HG02610 (cell line): ENCODE data around the gene FAT2.

ENCODE experiments used
- ATAC-seq: cut with Tn5 transposase; IDR thresholded peaks from one replicate; pipeline ENCODE4 v1.9.1; 2021; ENCODE audit warnings: mild to moderate bottlenecking, moderate library complexity; ENCODE audit not compliant: unreplicated experiment

The FAT2 gene, protein sequence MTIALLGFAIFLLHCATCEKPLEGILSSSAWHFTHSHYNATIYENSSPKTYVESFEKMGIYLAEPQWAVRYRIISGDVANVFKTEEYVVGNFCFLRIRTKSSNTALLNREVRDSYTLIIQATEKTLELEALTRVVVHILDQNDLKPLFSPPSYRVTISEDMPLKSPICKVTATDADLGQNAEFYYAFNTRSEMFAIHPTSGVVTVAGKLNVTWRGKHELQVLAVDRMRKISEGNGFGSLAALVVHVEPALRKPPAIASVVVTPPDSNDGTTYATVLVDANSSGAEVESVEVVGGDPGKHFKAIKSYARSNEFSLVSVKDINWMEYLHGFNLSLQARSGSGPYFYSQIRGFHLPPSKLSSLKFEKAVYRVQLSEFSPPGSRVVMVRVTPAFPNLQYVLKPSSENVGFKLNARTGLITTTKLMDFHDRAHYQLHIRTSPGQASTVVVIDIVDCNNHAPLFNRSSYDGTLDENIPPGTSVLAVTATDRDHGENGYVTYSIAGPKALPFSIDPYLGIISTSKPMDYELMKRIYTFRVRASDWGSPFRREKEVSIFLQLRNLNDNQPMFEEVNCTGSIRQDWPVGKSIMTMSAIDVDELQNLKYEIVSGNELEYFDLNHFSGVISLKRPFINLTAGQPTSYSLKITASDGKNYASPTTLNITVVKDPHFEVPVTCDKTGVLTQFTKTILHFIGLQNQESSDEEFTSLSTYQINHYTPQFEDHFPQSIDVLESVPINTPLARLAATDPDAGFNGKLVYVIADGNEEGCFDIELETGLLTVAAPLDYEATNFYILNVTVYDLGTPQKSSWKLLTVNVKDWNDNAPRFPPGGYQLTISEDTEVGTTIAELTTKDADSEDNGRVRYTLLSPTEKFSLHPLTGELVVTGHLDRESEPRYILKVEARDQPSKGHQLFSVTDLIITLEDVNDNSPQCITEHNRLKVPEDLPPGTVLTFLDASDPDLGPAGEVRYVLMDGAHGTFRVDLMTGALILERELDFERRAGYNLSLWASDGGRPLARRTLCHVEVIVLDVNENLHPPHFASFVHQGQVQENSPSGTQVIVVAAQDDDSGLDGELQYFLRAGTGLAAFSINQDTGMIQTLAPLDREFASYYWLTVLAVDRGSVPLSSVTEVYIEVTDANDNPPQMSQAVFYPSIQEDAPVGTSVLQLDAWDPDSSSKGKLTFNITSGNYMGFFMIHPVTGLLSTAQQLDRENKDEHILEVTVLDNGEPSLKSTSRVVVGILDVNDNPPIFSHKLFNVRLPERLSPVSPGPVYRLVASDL (N-terminal part only)

DNA sequence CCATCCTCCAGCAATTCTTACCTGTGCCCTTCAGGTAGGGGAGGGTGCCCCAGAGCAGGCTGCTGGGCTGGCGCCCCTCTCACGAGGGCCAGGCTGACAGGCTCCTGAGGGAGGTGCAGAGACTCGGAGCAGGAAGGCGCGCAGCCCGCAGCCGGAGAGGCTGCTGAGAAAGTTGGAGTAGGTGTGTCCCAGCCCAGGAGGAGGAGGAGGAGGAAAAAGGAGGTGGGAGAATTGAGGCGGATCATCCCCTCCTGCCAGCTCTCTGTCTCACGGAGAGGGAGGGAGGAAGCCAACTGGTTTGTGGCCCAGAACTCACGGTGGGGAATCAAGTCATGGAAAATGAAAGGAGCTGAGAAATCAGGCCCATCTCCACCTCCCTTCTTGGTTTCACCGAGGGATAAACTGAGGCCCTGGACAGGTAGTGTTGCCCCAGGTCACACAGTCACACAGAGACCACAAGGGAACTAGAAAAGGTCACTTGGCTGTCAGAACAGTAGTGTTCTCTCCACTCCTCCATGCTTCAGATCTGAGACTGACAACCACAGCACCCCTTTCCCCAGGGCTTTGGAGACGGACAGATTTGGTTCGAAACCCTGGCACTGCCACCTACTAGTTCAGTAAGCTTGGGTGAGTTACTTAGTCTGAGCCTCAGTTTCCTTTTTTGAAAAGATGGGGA, at the start of gene FAT2:
Gene FAT2 (minus strand): TSS at position 188 of the 676 bp plus-strand sequence. CDS start 22,400 bp downstream, outside the sequence.
- ATAC-seq: no peak

DNA sequence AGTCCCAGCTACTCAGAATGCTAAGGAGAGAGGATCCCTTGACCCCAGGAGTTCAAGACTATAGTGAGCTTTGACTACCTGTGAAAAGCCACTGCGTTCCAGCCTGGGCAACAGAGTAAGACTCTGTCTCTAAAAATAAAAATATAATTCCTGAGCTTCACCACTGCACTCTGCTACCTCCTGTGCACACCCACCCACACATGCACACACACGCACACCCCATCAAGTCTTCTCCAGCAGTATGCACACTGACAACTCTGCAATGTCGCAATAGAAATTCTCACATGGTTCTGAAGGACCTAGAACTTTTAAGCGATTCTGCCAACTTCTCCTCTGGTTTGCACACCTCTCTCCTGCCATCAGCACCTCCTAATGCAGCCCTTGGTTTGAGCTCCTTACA, 47.5 kb upstream of the FAT2 start:
- no peak for ATAC-seq

DNA sequence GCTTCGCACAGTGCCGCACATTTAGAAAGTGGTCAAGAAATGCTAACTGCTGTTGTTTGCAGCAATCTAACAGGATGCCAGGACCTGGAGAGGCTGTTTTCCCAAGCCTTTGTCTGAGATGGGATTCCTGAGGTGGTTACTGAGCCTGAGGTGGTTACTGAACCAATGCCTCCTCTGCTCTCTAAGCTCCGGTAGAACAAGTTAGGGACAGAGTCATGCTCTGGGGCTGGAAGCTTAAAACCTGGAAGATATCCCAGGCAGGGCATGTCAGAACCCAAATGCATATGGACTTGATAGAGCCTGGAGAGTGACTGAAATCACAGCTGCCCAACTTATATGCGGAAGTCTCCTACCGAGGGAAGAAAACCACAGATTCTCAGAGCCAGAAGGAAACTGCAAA, 46.5 kb upstream of the FAT2 start:
- no peak for ATAC-seq

DNA sequence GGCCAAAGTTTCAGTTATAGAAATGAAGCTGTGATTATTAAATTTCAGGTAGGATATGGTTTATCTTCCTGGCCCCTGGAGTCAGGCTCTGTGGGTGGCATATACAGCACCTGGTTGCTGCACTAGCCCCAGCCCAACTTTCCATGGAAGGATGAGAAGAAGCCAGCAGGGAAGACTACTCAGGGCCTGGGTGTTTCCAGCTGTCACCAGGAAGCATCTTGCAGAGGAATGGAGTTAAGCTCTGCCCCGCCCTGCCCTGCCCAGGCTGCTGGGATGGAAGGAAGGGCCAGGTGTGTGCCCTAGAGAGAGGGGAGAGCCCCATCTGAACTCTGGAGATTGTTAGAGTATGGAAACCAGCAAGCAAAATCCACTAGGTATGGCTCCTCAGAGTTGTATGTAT, 42.8 kb upstream of the FAT2 start:
- ATAC-seq: no peak

DNA sequence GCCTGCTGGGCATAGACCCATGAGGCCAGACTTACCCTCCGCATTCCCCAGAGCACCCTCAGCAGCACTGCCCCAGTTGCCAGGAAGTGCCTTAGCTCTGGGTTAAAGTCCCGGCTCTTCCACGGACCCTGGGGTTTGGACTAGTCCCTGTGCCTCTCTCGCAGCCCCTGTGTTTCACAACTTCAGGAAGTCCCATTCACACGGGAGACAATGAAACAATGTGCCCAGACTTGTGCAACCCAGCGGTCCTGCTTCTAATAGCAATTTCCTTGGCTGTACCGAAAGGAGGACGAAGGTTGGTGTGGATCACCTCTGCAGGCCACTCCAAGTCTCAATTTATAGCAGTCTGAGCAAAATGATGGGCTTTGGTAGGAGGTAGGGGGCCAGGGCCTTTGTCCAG, 41.8 kb upstream of the FAT2 start:
- ATAC-seq: no peak

DNA sequence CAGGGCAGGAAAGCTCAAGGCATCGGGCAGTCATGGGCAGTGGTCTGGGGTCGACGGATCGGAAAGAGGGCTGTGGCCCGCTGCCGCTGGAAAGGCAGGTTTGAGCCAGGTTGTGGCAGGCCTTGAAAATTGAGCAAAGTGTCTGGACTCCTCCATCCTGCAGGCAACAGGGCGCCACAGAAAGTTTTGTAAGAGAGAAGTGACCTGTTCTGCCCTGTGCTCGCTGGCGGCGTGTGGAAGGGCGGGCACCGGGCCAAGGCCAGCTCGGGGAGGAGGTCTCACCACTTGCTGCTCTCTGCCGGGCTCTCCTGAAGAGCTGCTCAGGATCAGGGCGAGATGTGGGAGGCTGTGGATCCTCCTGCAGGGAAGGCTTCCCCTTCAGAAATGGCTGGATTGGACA, 41.4 kb upstream of the FAT2 start:
- ATAC-seq: no peak

DNA sequence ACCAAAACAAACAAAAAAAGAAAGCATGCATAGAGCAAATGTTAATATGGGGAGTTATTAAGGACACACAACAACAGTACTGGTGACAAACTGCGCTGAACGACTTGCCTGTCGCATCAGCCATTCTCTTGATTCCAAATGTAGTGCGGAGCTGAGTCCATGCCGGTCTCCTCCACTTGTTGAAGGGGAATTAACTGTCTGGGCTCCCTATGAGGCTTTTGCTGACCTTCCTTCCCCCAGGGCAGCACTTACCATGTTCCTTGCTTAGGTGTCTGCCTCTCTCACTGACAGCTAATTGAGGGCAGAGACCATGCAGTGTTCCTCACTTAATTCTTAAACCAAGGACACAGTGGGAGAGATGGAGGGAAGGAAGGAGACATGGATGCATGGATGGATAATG, 40.8 kb upstream of the FAT2 start:
- ATAC-seq: no peak

DNA sequence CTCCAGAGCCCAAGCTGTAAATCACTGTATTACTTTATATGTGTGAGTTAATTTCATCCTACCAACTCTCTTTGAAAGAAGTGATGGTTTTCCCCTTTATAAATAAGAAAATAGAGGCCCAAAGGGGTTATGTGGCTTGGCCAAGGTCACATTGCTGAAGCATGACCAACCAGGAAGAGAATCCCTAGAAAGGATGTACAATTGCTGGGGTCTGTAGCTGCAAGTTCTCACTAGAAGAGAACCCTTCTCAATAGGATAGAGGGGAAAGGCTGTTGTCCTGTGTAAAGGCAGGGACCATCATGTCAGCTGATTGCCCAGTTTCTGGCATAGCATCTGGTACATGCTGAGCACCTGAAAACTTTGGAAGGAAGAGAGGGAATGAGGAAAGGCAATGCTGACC, 39.0 kb upstream of the FAT2 start:
- no peak for ATAC-seq

DNA sequence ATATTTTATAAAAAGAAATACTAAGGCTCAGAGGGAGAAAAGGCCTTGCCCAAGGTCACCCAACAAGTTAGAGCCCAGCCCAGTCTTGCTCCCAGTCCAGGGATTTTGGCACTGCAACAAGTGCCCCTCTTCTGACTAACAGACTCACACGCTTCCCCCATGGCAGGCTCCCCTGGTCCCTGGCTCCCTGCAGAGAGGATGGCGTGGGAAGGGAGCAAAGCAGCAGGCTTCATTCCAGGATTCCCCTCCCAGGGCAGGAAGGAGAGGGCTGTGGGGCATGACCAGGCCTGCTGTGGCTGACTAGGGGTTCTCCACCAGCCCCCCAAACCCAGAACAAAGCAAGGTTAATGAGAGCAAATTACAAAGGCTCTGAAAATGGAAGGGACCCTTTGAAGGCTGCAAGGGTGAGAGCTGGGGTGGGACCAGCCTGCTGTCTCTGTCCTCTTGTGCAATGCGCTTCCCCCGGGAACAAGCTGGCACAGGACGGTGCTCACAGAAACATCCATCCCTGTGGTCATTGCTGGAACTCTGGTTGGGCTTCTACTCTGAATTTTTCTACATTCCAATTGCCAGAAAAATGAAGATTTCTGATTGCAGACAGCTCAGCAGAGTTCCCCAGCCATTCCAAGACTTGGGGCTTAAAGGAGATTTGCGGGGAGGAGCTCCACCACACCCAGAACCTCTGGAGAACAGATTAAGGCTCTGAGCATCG, 37.1 kb upstream of the FAT2 start:
- ATAC-seq: no peak

DNA sequence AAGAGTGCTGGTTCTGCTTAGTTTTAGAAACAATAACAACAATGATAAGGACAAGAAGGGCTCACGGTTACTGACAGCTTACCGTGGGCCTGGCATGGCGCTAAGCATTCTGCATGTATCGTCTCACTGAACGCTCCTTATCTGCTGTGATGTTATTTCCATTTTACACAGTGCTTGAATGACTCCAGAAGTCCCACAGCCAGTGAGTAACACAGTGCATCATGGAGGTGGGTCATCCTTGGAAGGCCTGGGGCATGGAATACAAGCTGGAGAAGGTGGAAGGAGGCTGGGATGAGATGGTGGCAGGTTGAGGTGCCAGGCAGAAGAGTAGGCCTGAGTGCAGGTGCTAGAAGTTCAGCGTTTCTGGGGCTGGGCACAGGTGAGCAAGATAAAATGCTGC, 36.5 kb upstream of the FAT2 start:
- ATAC-seq: no peak

DNA sequence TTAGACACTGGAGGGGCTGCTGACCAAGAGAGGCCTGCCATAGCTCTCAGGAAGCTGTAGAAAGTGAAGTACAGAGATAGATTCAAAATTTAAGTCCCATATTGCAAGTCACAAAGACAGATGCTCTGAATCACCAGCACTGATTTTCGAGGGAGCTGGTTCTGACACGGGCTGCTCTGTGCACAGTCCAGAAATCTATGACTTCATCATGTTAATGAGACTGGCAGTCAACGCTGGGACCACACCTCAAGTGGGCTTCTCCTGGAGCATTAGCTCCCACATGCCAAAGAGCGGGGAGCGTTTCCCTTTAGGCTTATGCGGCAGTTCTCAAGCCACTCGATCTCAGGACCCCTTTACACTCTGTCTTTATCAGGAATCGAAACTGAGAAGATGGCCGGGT, 34.2 kb upstream of the FAT2 start:
- ATAC-seq: no peak

DNA sequence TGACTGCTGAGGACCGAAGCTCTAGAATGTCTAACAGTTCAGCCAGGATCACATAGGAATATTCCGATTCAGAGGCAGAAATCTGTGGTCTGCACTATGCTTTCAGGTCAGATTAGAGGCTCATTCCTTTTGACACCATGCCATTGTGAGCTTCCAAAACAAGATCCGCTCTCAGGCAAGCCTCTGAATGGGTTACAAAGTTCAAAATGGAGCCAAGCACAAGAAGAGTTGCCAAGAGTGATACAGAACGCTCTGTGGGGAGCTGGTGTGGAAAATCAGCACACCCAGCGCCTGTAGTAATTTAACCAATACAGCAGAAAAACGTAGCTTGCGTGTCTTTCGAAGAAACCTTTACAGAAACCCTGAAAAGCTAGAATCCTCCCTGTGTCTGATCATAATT, 33.3 kb upstream of the FAT2 start:
- no peak for ATAC-seq

DNA sequence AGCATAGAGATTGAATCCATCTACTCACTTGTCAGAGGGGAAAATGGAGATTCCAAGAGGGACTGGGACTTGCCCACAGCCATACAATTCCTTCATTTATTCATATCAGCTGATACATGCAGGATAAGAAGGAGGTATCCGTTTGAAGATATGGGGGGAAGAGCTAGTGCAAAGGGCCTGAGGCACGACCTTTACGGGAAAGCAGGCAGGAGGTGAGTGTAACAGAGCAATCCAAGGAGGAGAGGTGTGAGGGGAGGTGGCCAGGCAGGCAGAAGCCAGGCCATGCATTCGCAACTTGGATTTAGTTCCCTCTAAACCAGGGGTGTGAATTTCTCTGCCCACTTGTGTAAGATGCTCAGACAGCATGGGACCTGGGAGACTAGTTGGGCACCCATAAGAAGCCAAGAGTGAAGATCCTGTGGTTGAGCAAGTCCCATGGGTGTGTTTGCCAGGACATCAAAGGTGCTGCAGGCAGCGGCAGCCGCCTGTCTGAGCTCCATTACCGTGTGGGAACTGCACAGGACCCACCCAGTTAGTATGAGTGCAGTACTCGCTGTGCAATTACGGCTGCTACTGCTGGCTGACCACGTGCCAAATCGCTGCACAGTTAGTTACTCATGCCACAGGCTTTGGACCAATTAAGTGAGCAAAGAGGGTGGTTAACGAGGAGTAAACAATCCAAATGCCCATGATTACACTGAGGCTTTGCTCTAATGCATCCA, 31.4 kb upstream of the FAT2 start:
- ATAC-seq: no peak

DNA sequence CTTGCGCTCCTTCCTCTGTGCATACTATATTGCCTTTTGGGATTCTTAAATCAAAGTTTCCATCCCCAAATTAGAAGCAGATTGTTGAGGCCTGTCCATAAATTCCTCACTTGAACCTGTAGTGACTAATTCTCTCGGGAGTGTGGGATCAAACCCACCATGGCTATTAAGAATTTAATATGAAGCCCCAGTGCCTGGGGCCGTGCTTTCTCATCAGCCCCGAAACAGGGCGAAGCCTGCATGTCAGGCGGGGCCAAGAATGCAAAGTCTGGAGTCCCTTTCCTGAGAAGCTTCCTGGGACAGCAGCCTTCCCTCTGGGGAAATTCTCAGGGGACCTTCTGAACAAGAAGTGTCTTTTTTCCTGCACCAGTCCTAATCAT, 29.3 kb upstream of the FAT2 start:
- ATAC-seq: no peak

DNA sequence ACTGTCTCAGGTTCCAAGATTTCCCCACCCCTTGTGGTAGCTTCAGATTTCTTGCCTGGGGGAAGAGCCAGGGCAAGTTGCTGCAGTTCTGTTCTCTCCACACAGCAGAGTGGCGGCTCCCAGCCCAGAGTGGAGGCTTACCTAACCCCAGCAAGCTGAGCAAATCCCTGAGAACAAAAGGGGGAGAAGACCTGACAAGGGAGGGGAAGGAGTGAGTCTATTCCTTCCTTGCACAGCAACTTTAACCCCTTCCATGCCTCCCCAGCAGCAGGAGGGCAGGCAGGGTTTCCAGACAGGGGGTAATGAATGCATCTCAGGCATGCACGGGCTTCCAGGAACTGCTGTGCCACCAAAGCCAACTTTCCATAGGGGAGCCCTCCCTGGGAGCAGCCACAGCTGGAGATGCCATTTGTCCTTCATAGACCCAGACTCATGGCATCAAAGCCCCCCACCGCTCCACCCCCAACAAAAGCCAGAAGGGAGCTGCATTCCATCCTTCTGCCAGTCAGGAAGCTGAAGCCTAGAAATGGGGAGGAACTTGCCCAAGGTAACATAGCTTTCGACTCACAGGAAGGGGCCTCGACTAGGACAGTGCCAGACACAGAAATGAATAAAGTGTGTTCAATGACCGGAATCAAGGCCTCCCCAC, 28.8 kb upstream of the FAT2 start:
- no peak for ATAC-seq

DNA sequence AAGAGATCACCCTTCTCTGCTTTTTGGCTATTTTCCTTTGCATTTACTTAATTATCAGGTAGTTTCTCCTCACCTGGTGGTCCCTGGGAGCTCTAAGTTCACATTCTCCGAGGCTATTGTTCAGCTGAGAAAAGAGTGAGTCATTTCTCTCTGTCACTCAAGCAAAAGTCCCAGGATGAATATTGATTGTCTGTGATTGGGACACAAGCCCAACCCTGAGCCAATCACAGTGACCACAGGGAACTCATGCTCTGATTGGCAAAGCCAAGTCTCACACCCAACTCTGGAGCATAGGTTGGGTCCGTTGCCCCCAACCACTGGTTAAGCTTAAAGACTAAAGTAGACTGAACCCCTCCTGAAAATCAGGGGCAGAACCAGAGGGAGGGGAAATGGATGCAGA, 27.8 kb upstream of the FAT2 start:
- peak; percentile 37 for ATAC-seq

DNA sequence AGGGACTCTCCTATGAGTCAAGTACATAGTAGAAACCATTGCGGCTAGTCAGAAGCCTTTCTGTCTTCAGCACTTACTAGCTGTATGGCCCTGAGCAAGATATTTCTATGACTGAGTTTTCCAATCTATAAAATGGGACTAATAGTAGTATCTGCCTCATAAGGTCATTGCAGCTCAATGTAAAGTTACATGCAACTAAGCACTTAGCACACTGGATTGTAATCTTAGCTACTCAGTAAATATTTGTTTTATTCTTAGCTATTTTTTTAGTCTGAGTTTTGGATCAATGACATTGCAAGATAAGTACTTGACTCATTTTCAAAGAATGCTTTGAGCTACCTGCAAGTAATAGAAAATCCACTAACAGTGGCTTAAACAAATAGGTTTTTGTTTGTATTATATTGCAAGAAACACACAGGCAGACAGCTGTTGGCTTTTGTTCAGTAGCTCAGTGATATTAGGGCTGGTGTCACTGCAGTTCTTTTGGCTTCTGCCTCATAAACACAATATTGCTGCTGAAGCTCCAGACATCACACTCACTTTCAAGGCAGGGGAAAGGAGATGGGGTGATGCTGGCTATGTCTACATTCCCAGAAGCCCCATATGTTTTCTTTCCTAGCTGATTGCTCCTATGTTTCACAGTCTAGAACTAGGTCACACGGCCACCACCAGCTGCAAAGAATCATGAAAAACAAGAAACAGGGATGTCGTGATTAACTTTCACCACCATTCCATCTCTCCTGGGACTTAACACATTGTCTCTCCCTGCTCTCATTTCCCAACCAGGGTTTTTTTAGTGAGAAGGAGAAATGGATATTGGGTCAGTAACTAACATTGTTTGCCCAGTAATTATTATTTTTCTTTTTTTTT, 26.9 kb upstream of the FAT2 start:
- ATAC-seq: no peak

DNA sequence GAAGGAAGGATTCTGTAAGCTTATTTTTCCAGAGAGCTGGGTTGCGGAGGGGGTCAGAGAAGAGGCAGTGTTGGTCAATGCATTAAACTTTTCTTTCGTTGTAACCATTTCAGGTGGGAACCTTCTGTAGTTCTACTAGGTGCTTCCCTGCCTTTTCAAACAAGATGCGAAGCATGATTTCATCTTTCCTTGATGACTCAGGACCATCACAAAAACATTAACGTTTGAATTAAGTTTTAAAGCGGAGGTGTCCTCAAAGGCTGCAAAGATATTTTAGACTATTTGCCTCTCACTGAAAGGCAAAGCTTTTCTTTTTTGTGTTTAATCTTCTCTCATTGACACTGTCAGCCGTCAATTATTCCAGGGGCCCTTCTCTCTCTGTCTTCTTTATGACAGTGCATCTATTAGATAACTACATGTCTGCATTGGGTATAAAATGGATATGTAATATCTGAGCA, 26.3 kb upstream of the FAT2 start:
- no peak for ATAC-seq
